ENCODE results near the gene GPR31.

DNA sequence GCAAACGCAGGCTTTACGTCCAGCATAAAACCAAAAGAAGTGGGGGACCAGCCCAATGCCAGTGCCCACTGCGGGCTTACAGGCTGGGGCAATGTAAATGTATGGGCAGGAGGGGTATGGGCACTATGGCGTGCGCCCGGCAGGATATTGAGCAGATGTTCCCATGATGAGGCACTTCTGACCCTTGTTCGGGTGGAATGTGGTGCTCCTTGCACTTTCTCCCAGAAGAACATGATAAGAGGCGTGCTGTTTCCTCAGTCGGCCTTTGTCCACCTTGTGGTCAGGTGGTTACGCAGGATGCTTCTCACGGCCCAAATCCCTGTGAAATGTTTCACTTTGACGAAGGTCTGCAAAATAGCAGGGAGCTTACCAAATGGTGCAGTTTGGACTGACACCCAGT lies 4.8 kb upstream of the GPR31 start:
- TF ChIP-seq POLR2A (IDR thresholded peaks at IDR 0.05; ENCODE audit: low read length) (no peak), FOSL2 (IDR thresholded peaks at IDR 0.05) (no peak), FOSL2 (CRISPR knock-in tag; IDR thresholded peaks at IDR 0.05) (no peak), CHD2 (IDR thresholded peaks at IDR 0.05; ENCODE audit: low read length, partially characterized antibody) (no peak), TP53 (CRISPR knock-in tag; IDR thresholded peaks at IDR 0.05) (no peak), SMC3 (IDR thresholded peaks at IDR 0.05) (no peak)
- TF ChIP-seq, protein P1, sequence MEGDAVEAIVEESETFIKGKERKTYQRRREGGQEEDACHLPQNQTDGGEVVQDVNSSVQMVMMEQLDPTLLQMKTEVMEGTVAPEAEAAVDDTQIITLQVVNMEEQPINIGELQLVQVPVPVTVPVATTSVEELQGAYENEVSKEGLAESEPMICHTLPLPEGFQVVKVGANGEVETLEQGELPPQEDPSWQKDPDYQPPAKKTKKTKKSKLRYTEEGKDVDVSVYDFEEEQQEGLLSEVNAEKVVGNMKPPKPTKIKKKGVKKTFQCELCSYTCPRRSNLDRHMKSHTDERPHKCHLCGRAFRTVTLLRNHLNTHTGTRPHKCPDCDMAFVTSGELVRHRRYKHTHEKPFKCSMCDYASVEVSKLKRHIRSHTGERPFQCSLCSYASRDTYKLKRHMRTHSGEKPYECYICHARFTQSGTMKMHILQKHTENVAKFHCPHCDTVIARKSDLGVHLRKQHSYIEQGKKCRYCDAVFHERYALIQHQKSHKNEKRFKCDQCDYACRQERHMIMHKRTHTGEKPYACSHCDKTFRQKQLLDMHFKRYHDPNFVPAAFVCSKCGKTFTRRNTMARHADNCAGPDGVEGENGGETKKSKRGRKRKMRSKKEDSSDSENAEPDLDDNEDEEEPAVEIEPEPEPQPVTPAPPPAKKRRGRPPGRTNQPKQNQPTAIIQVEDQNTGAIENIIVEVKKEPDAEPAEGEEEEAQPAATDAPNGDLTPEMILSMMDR (IDR thresholded peaks at IDR 0.05), result no peak
- TF ChIP-seq, protein P2, sequence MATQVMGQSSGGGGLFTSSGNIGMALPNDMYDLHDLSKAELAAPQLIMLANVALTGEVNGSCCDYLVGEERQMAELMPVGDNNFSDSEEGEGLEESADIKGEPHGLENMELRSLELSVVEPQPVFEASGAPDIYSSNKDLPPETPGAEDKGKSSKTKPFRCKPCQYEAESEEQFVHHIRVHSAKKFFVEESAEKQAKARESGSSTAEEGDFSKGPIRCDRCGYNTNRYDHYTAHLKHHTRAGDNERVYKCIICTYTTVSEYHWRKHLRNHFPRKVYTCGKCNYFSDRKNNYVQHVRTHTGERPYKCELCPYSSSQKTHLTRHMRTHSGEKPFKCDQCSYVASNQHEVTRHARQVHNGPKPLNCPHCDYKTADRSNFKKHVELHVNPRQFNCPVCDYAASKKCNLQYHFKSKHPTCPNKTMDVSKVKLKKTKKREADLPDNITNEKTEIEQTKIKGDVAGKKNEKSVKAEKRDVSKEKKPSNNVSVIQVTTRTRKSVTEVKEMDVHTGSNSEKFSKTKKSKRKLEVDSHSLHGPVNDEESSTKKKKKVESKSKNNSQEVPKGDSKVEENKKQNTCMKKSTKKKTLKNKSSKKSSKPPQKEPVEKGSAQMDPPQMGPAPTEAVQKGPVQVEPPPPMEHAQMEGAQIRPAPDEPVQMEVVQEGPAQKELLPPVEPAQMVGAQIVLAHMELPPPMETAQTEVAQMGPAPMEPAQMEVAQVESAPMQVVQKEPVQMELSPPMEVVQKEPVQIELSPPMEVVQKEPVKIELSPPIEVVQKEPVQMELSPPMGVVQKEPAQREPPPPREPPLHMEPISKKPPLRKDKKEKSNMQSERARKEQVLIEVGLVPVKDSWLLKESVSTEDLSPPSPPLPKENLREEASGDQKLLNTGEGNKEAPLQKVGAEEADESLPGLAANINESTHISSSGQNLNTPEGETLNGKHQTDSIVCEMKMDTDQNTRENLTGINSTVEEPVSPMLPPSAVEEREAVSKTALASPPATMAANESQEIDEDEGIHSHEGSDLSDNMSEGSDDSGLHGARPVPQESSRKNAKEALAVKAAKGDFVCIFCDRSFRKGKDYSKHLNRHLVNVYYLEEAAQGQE (IDR thresholded peaks at IDR 0.05), result no peak

Data from A549 (cell line).